GM15510 (cell line): Measurements from ENCODE around the gene ANKRD44.

Source experiments
- POLR2A ChIP-seq: IDR thresholded peaks from 3 replicates; pipeline ENCODE4 v1.6.1; 2011; ENCODE audit warnings: borderline replicate concordance; ENCODE audit not compliant: insufficient read length; ENCODE audit errors: extremely low read depth

Gene ANKRD44

GRCh38 chr2:197189426-197190099 lies 121.0 kb downstream of the ANKRD44 start:
- no peak for TF ChIP-seq POLR2A

- no peak for TF ChIP-seq POLR2A
Measured at GRCh38 chr2:197185676-197186075, 124.9 kb downstream of the ANKRD44 start.

GRCh38 chr2:197184959-197185586 lies 125.5 kb downstream of the ANKRD44 start:
- no peak for TF ChIP-seq POLR2A

GRCh38 chr2:197183355-197183754 lies 127.2 kb downstream of the ANKRD44 start:
- no peak for TF ChIP-seq POLR2A

GRCh38 chr2:197182668-197183067 lies 127.9 kb downstream of the ANKRD44 start:
- TF ChIP-seq POLR2A, result no peak

GRCh38 chr2:197181491-197181890 lies 129.1 kb downstream of the ANKRD44 start:
- no peak for TF ChIP-seq POLR2A

- TF ChIP-seq POLR2A, result no peak
Measured at GRCh38 chr2:197179744-197180498, 130.7 kb downstream of the ANKRD44 start.

- no peak for TF ChIP-seq POLR2A
Measured at GRCh38 chr2:197176522-197176921, 134.1 kb downstream of the ANKRD44 start.

- TF ChIP-seq POLR2A, result no peak
Measured at GRCh38 chr2:197174539-197175094, 136.0 kb downstream of the ANKRD44 start.

- no peak for TF ChIP-seq POLR2A
Measured at GRCh38 chr2:197171582-197171981, 139.0 kb downstream of the ANKRD44 start.

- TF ChIP-seq POLR2A, result no peak
Measured at GRCh38 chr2:197170208-197170607, 140.4 kb downstream of the ANKRD44 start.

- TF ChIP-seq POLR2A, result no peak
Measured at GRCh38 chr2:197168705-197169104, 141.9 kb downstream of the ANKRD44 start.

- no peak for TF ChIP-seq POLR2A
Measured at GRCh38 chr2:197167608-197168314, 142.8 kb downstream of the ANKRD44 start.

GRCh38 chr2:197165020-197165419 lies 145.6 kb downstream of the ANKRD44 start:
- TF ChIP-seq POLR2A, result no peak
